ENCODE results near the gene RBM34. TPM values are rescaled to one million over a fixed set of nuclear protein-coding genes. Genes with fewer than 3 reads are reported as not detected.
"Not testable (repeated sequence)": the region's sequence is repeated elsewhere in the genome, so short reads cannot be mapped to it uniquely, and the experiment has no call there.

RBM34 gene
- 100 to 1,000 TPM; 111 to 116 TPM for total RNA-seq

- H3K27ac Mint-ChIP-seq = peak within 1 kb of the TSS; percentile 94
- CTCF ChIA-PET = interaction anchor here (0.7 to 3.0 kb wide), 5 partner anchors 28 to 256 kb away, joined by 3 to 13 read pairs (median 4); no protein-coding TSS in a partner anchor
- peak; percentile 92 for ATAC-seq
- H3K4me1 Mint-ChIP-seq = peaks cover 17% of the 10 kb centered on the region
- H3K36me3 Mint-ChIP-seq = peaks cover 23% of the 10 kb centered on the region
- peak within 1 kb of the TSS; percentile 91 for H3K4me3 Mint-ChIP-seq
- peak; percentile 95 for DNase-seq
- H3K27me3 Mint-ChIP-seq = no peaks in the 10 kb centered on the region
- no peaks in the 10 kb centered on the region for H3K9me3 Mint-ChIP-seq (ENCODE audit: low read depth)
Measured at GRCh38 chr1:235160957-235161684, at the start of gene RBM34. Gene RBM34 (minus strand): TSS chr1:235161250. CDS start chr1:235161226, 24 bp downstream.

GRCh38 chr1:235207209-235207565, 46.1 kb upstream of the RBM34 start:
- DNase-seq (peak; percentile 75), ATAC-seq (peak; percentile 88)
- no peaks in the 10 kb centered on the region for H3K9me3 Mint-ChIP-seq (ENCODE audit: low read depth)
- H3K4me1 Mint-ChIP-seq = peaks cover 35% of the 10 kb centered on the region
- CTCF ChIA-PET = interaction anchor here (0.7 to 1.4 kb wide), 6 partner anchors 10 to 297 kb away, joined by 3 to 4 read pairs (median 3); partner anchors contain the start of gene B3GALNT2
- no peaks in the 10 kb centered on the region for H3K27me3 Mint-ChIP-seq
- no peak overlapping the region for H3K4me3 Mint-ChIP-seq
- peaks cover 35% of the 10 kb centered on the region for H3K36me3 Mint-ChIP-seq
- peak overlapping the region; percentile 75 for H3K27ac Mint-ChIP-seq

GRCh38 chr1:235206533-235207208, 45.6 kb upstream of the RBM34 start:
- DNase-seq (no peak), ATAC-seq (peak; percentile 87)
- H3K27me3 Mint-ChIP-seq = no peaks in the 10 kb centered on the region
- no peaks in the 10 kb centered on the region for H3K9me3 Mint-ChIP-seq (ENCODE audit: low read depth)
- peak overlapping the region; percentile 75 for H3K27ac Mint-ChIP-seq
- peaks cover 33% of the 10 kb centered on the region for H3K36me3 Mint-ChIP-seq
- peaks cover 32% of the 10 kb centered on the region for H3K4me1 Mint-ChIP-seq
- CTCF ChIA-PET = interaction anchor here (0.7 to 1.4 kb wide), 5 partner anchors 11 to 297 kb away, joined by 3 to 4 read pairs (median 3); partner anchors contain the start of gene B3GALNT2
- no peak overlapping the region for H3K4me3 Mint-ChIP-seq

GRCh38 chr1:235205687-235206086, 44.6 kb upstream of the RBM34 start:
- CTCF ChIA-PET = no interaction called here
- ATAC-seq = no peak
- H3K27ac Mint-ChIP-seq = no peak overlapping the region
- H3K4me3 Mint-ChIP-seq = no peak overlapping the region
- H3K4me1 Mint-ChIP-seq = peaks cover 27% of the 10 kb centered on the region
- DNase-seq = no peak
- H3K9me3 Mint-ChIP-seq (ENCODE audit: low read depth) = no peaks in the 10 kb centered on the region
- peaks cover 30% of the 10 kb centered on the region for H3K36me3 Mint-ChIP-seq
- no peaks in the 10 kb centered on the region for H3K27me3 Mint-ChIP-seq

GRCh38 chr1:235203428-235203827, 42.4 kb upstream of the RBM34 start:
- no peak for DNase-seq
- Mint-ChIP-seq H3K9me3 (ENCODE audit: low read depth) (no peaks in the 10 kb centered on the region), H3K4me3 (no peak overlapping the region), H3K27me3 (no peaks in the 10 kb centered on the region), H3K4me1 (peaks cover 27% of the 10 kb centered on the region), H3K36me3 (peaks cover 22% of the 10 kb centered on the region), H3K27ac (no peak overlapping the region)
- ATAC-seq = no peak
- CTCF ChIA-PET = interaction anchor here (0.7 kb wide), 1 partner anchor 95 kb away, joined by 3 read pairs; no protein-coding TSS in a partner anchor

GRCh38 chr1:235202447-235202846, 41.4 kb upstream of the RBM34 start:
- H3K27me3 Mint-ChIP-seq; H3K4me3 Mint-ChIP-seq; H3K9me3 Mint-ChIP-seq (ENCODE audit: low read depth); ATAC-seq; H3K27ac Mint-ChIP-seq; DNase-seq: not testable (repeated sequence)
- CTCF ChIA-PET = interaction anchor here (0.7 to 0.8 kb wide), 2 partner anchors 94 to 98 kb away, joined by 3 read pairs; no protein-coding TSS in a partner anchor
- Mint-ChIP-seq H3K36me3 (peaks cover 20% of the 10 kb centered on the region), H3K4me1 (peaks cover 22% of the 10 kb centered on the region)

- H3K36me3 Mint-ChIP-seq = peaks cover 10% of the 10 kb centered on the region
- ATAC-seq (no peak), DNase-seq (no peak)
- no peaks in the 10 kb centered on the region for H3K9me3 Mint-ChIP-seq (ENCODE audit: low read depth)
- H3K4me3 Mint-ChIP-seq = no peak overlapping the region
- no peaks in the 10 kb centered on the region for H3K27me3 Mint-ChIP-seq
- CTCF ChIA-PET = no interaction called here
- no peak overlapping the region for H3K27ac Mint-ChIP-seq
- H3K4me1 Mint-ChIP-seq = peaks cover 2% of the 10 kb centered on the region
Measured at GRCh38 chr1:235199441-235199840, 38.4 kb upstream of the RBM34 start.

GRCh38 chr1:235190431-235190830, 29.4 kb upstream of the RBM34 start:
- H3K9me3 Mint-ChIP-seq (ENCODE audit: low read depth) = no peaks in the 10 kb centered on the region
- no peak overlapping the region for H3K4me3 Mint-ChIP-seq
- ATAC-seq = no peak
- H3K36me3 Mint-ChIP-seq = peaks cover 35% of the 10 kb centered on the region
- H3K27me3 Mint-ChIP-seq = no peaks in the 10 kb centered on the region
- peaks cover 12% of the 10 kb centered on the region for H3K4me1 Mint-ChIP-seq
- DNase-seq = no peak
- H3K27ac Mint-ChIP-seq = no peak overlapping the region
- CTCF ChIA-PET = interaction anchor here (1.0 kb wide), 1 partner anchor 225 kb away, joined by 5 read pairs; no protein-coding TSS in a partner anchor

GRCh38 chr1:235187316-235187715, 26.3 kb upstream of the RBM34 start:
- Mint-ChIP-seq H3K27ac (no peak overlapping the region), H3K4me3 (no peak overlapping the region), H3K4me1 (peaks cover 21% of the 10 kb centered on the region), H3K9me3 (ENCODE audit: low read depth) (no peaks in the 10 kb centered on the region), H3K27me3 (no peaks in the 10 kb centered on the region), H3K36me3 (peaks cover 23% of the 10 kb centered on the region)
- CTCF ChIA-PET = no interaction called here
- no peak for ATAC-seq
- no peak for DNase-seq

GRCh38 chr1:235181561-235182245, 20.7 kb upstream of the RBM34 start:
- Mint-ChIP-seq H3K36me3 (peaks cover 26% of the 10 kb centered on the region), H3K27me3 (no peaks in the 10 kb centered on the region), H3K4me1 (peaks cover 24% of the 10 kb centered on the region), H3K27ac (peak overlapping the region; percentile 64), H3K4me3 (peak overlapping the region; percentile 13), H3K9me3 (ENCODE audit: low read depth) (no peaks in the 10 kb centered on the region)
- DNase-seq (peak; percentile 54), ATAC-seq (peak; percentile 78)
- CTCF ChIA-PET = interaction anchor here (1.6 kb wide), 1 partner anchor 8 kb away, joined by 6 read pairs; no protein-coding TSS in a partner anchor

GRCh38 chr1:235180916-235181460, 19.9 kb upstream of the RBM34 start:
- CTCF ChIA-PET = no interaction called here
- DNase-seq (no peak), ATAC-seq (no peak)
- no peak overlapping the region for H3K4me3 Mint-ChIP-seq
- peaks cover 24% of the 10 kb centered on the region for H3K4me1 Mint-ChIP-seq
- no peak overlapping the region for H3K27ac Mint-ChIP-seq
- H3K9me3 Mint-ChIP-seq (ENCODE audit: low read depth) = no peaks in the 10 kb centered on the region
- H3K27me3 Mint-ChIP-seq = no peaks in the 10 kb centered on the region
- peaks cover 28% of the 10 kb centered on the region for H3K36me3 Mint-ChIP-seq

- ATAC-seq (no peak), DNase-seq (no peak)
- CTCF ChIA-PET = no interaction called here
- H3K9me3 Mint-ChIP-seq (ENCODE audit: low read depth) = no peaks in the 10 kb centered on the region
- H3K4me1 Mint-ChIP-seq = peaks cover 6% of the 10 kb centered on the region
- H3K4me3 Mint-ChIP-seq = no peak overlapping the region
- peaks cover 45% of the 10 kb centered on the region for H3K36me3 Mint-ChIP-seq
- no peak overlapping the region for H3K27ac Mint-ChIP-seq
- no peaks in the 10 kb centered on the region for H3K27me3 Mint-ChIP-seq
Measured at GRCh38 chr1:235176486-235176885, 15.4 kb upstream of the RBM34 start.

- DNase-seq (no peak), ATAC-seq (no peak)
- H3K36me3 Mint-ChIP-seq = peaks cover 38% of the 10 kb centered on the region
- CTCF ChIA-PET = no interaction called here
- H3K27ac Mint-ChIP-seq = no peak overlapping the region
- H3K4me1 Mint-ChIP-seq = no peaks in the 10 kb centered on the region
- no peaks in the 10 kb centered on the region for H3K27me3 Mint-ChIP-seq
- H3K4me3 Mint-ChIP-seq = no peak overlapping the region
- no peaks in the 10 kb centered on the region for H3K9me3 Mint-ChIP-seq (ENCODE audit: low read depth)
Measured at GRCh38 chr1:235169986-235170385, 8.9 kb upstream of the RBM34 start.

Data from activated CD8-positive, alpha-beta memory T cell treated with anti-CD3 and anti-CD28 coated beads, Interleukin-2, amount 10 ng/mL, durations not matched to agents 7 days and 5 days (primary cell).